Fibroblast of skin of left biceps (primary cell): ENCODE results near the gene TERC.
"Not testable (repeated sequence)": the region's sequence is repeated elsewhere in the genome, so short reads cannot be mapped to it uniquely, and the experiment has no call there.

ENCODE experiments used
- DNase-seq, 2 experiments: peaks; one replicate each; pipeline ENCODE4 v3.0.0-alpha.2; 2013; ENCODE audit warnings: low read depth in 2 of 2

TERC gene

DNA sequence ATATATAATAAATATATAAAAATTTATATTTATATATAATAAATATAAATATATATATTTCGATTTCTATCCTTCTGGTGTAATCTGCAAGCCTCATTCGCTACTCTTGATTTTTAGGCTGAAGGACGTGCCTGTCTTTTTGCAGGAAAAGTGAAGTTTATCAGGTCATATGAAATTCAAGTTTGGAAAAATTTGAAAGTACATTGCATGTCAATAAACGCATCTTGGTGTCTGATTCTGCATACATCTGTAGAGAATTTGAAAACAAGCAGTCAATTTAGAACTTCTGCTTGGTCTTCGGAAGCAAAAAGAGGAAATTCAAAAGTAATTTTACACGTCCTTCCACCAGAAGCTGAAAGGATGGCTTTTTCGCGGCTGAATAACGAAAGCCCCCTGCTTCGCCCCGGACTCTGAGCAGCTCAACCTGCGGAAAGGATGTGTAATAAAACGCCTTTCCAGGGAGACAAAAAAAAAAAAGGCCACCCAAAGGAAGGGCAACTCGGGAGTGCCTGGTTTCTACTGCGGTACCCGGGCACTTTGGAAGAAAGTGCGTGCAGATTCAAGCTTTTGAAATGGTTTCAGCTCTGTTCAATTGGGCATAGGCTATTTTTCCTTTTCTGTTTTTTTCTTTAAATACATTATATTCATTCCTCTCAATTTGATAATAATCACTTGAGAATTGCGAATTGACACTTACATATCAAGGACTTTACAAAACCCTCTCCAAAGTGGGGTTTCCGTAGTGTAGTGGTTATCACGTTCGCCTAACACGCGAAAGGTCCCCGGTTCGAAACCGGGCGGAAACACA lies 6.8 kb upstream of the TERC start:
- peak in 1 of 2 experiments; percentile 49 for DNase-seq

- DNase-seq = no peak
These were observed 4.7 kb upstream of the TERC start, which contains the start of gene ACTRT3 for GRCh38 chr3:169769287-169770181. Gene ACTRT3 (minus strand): TSS chr3:169769561. CDS start chr3:169769520, 41 bp downstream.

DNA sequence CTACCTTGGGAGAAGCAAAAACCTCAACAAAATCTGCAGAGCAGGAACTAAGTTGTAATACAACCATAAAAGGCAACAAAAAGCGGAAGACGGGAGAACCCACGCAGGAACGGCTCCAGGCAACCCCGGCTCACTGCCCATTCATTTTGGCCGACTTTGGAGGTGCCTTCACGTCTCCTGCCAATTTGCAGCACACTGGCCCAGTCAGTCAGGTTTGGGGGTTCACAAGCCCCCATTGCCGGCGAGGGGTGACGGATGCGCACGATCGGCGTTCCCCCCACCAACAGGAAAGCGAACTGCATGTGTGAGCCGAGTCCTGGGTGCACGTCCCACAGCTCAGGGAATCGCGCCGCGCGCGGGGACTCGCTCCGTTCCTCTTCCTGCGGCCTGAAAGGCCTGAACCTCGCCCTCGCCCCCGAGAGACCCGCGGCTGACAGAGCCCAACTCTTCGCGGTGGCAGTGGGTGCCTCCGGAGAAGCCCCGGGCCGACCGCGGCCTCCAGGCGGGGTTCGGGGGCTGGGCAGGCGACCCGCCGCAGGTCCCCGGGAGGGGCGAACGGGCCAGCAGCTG lies 463 bp downstream of the TERC start:
- DNase-seq = no peak

GRCh38 chr3:169760479-169760878 lies 4.4 kb downstream of the TERC start:
- DNase-seq = no peak

GRCh38 chr3:169759256-169759655 lies 5.6 kb downstream of the TERC start:
- DNase-seq = no peak

GRCh38 chr3:169758359-169758994 lies 6.4 kb downstream of the TERC start:
- no peak for DNase-seq

DNA sequence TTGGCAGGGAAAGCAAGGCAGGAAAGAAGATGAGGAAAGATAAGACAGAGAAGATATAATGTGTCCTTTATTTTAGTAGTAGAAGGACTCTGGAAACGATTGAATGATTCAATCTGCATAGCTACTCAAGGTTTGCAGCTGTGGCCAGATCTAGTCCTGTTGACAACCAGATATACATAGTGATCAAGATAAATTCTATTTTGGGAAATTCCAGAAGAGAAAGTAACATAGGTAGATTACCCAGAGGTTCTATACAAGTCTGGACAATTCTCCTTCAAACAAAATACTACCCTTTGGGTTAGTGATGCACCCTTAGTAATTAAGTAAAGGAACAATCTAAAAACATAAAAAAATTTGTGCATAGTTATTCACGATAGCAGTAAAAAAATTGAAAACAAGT lies 9.4 kb downstream of the TERC start:
- no peak for DNase-seq

DNA sequence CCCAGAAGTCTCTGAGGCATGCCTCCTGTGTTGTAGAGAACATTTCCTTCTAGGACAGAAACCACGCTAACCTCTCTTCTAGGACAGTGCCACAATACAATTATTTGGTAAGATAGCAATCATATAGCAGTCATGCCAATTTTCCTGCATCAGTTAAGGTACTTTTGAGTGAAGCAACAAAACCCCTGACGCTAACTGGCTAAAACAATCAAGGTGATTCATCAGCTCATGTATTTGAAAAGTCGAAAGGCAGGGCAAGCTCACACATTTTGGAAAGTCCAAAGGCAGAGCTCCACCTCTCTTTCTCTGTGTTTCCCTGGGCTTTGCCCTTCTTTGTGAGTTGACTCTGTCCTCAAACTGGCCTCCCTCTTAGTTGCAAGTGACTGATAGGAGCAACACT lies 10.1 kb downstream of the TERC start:
- no peak for DNase-seq

DNA sequence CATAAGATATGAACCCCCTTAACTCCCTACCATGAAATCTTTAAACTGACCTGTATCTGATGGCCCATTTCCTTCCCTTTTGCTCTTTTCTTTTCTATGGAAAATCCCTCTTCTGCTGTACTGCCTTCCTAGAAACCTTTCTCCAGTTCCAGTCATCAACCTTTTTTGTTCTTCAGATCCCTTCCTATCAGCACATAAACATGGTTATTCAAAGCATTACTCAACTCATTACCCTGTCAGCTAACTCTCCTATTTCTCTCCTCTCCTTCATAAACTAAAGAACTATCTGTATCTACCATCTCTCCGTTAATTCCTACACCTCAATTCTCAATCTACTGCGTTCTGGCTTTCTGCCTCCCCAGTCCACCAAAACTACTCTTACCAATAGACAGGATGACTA lies 13.0 kb downstream of the TERC start:
- no peak for DNase-seq

DNA sequence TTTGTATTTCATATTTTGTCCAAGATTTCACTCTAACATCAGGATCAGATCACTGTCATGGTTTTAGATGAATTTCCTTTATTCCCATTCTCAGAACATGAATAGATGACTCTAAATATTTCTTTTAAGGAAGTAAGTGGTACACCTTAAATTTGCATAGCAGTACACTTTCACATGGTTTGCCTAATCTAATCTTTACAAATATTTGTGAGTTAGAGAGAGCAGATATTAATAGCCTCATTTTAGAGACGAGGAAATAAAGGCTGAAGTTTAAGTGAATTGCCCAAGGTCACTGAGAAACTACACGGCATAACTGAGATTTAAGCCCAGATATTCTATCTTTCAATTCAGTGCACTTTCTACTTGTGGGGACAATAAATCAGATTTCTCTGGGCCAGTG lies 14.2 kb downstream of the TERC start:
- DNase-seq = no peak

DNA sequence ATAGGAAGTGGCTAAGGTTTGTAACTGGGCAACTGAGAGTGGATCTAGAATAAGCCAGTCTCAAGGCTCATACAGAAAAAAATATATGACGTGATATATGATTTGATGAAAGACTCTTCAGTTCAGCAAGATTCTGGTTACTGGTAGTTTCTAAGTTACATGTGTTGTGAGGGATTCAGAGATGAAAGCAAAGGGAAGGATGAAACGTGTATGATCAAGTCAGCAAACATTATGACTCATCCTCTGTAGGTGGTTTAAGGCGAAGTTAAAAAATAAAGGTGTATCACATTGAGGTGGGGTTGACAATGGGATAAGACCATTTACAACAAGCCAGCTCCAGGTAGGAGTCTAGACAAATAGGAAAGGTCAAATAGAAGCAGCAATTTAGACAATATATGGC lies 16.2 kb downstream of the TERC start:
- DNase-seq = no peak

DNA sequence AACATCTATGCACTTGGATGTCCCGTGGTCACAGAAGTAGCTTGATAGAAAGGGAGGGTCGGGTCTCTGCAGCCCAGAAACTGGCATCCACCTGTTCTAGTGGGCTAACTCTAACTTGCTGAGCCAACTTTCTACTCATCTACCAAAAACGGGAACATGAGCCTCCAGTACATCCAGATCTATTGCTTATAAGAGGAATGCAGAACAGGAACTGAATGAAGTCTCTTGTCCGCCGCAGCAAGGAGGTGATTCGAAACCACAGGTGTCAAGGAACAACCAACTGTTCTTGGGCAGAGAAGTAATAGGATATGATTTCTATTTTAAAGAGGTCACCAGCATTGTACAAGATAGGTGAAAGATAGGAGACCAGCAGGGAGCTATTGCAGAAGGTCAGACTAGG lies 17.9 kb downstream of the TERC start:
- no peak for DNase-seq

GRCh38 chr3:169744366-169745054 lies 20.4 kb downstream of the TERC start:
- DNase-seq = no peak

- DNase-seq = no peak
These were observed 25.8 kb downstream of the TERC start for GRCh38 chr3:169739067-169739466.

DNA sequence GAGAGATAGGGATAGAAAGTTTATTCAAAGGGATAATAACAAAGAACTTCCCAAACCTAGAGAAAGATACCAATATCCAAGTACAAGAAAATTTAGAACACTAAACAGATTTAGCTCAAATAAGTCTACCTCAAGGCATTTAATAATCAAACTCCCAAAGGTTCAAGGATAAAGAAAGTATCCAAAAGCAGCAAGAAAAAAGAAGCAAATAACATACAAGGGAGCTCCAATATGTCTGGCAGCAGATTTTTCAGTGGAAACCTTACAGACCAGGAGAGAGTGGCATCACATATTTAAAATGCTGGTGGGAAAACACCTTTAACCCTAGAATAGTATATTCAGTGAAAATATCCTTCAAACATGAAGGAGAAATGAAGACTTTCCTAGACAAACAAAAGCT lies 33.0 kb downstream of the TERC start:
- DNase-seq = not testable (repeated sequence)

DNA sequence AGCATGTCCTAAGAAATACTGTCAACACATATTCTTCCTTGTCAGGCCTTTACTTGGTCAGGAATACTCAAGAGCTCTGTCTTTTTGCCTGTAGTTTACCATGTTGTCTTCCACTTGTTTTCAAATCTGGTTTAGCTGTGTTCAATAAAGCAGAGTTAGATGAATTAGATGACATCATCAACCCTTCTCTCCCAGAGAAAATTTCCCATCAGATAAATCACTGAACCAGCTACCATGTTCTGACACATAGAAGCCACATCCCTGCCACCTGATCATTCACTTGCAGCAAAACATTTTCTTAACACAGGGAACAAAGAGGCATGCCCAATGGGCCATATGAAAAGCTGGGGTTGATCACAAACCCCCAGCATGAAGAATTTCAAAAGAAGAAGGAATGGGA lies 42.1 kb downstream of the TERC start:
- no peak for DNase-seq

GRCh38 chr3:169718415-169718814 lies 46.4 kb downstream of the TERC start:
- DNase-seq = not testable (repeated sequence)
